NCI-H82 treated with DMSO at 0.1 percent for 48 hours (cell line): ENCODE results near the gene COLGALT1.
"Not testable (repeated sequence)": the region's sequence is repeated elsewhere in the genome, so short reads cannot be mapped to it uniquely, and the experiment has no call there.

ENCODE experiments used
- DNase-seq: peaks from one replicate; lab custom pipeline; 2025; ENCODE audit not compliant: unreplicated experiment; lab: John Stamatoyannopoulos, UW

The COLGALT1 gene

GRCh38 chr19:17532557-17532956 is 22.9 kb upstream of the COLGALT1 start:
- DNase-seq, result no peak

- DNase-seq, result no peak
These were observed 20.7 kb upstream of the COLGALT1 start for GRCh38 chr19:17534767-17535166.

- DNase-seq, result no peak
These were observed 18.5 kb upstream of the COLGALT1 start for GRCh38 chr19:17536955-17537354.

GRCh38 chr19:17538684-17539237 is 16.7 kb upstream of the COLGALT1 start:
- DNase-seq, result no peak

GRCh38 chr19:17539238-17540117 is 16.0 kb upstream of the COLGALT1 start:
- peak; percentile 100 for DNase-seq

- DNase-seq, result no peak
These were observed 15.3 kb upstream of the COLGALT1 start for GRCh38 chr19:17540174-17540573.

GRCh38 chr19:17541184-17541759 is 14.2 kb upstream of the COLGALT1 start:
- DNase-seq, result no peak

- no peak for DNase-seq
These were observed 13.4 kb upstream of the COLGALT1 start for GRCh38 chr19:17542042-17542441.

GRCh38 chr19:17542793-17543582 is 12.5 kb upstream of the COLGALT1 start:
- no peak for DNase-seq

- no peak for DNase-seq
These were observed 11.5 kb upstream of the COLGALT1 start for GRCh38 chr19:17543986-17544385.

- no peak for DNase-seq
These were observed 11.0 kb upstream of the COLGALT1 start for GRCh38 chr19:17544418-17544817.

- DNase-seq, result no peak
These were observed 7.3 kb upstream of the COLGALT1 start for GRCh38 chr19:17548145-17548544.

GRCh38 chr19:17549085-17549740 is 6.2 kb upstream of the COLGALT1 start:
- DNase-seq, result no peak

- no peak for DNase-seq
These were observed 5.3 kb upstream of the COLGALT1 start for GRCh38 chr19:17550076-17550667.

GRCh38 chr19:17552735-17553134 is 2.7 kb upstream of the COLGALT1 start:
- not testable (repeated sequence) for DNase-seq

- peak; percentile 40 for DNase-seq
These were observed 2.2 kb upstream of the COLGALT1 start for GRCh38 chr19:17553256-17553655.

GRCh38 chr19:17554968-17555479 is 425 bp upstream of the COLGALT1 start:
- DNase-seq, result no peak

GRCh38 chr19:17555929-17556813 is 722 bp downstream of the COLGALT1 start:
- DNase-seq, result peak; percentile 27

- DNase-seq, result no peak
These were observed 1.5 kb downstream of the COLGALT1 start for GRCh38 chr19:17556995-17557394.
